ENCODE measurements around the gene PTPRZ1.

GRCh38 chr7:122018032-122018431 lies 145.1 kb downstream of the PTPRZ1 start:
- TF ChIP-seq POLR2A (IDR thresholded peaks at IDR 0.05; ENCODE audit: low read length): no peak
- TF ChIP-seq GATA1 (IDR thresholded peaks at IDR 0.05; ENCODE audit: low read depth, low read length): no peak

Data from erythroblast (primary cell).